ENCODE measurements around the gene FNIP2.
A peak's percentile ranks its signal among the peaks of the same experiment; 100 is the strongest.
"Not testable (repeated sequence)": the region's sequence is repeated elsewhere in the genome, so short reads cannot be mapped to it uniquely, and the experiment has no call there.

FNIP2 gene

GRCh38 chr4:158819942-158820786, 51.3 kb downstream of the FNIP2 start:
- Mint-ChIP-seq H3K9me3 (peaks cover 0 to 1% of the 10 kb centered on the region in 2 donors), H3K27ac (peak overlapping the region; percentile 14), H3K4me3 (peak overlapping the region in 1 of 2 donors; percentile 0), H3K36me3 (no peaks in the 10 kb centered on the region), H3K4me1 (peaks cover 35 to 50% of the 10 kb centered on the region in 2 donors), H3K27me3 (peaks cover 64 to 74% of the 10 kb centered on the region in 2 donors)
- DNase-seq: no peak
- no peak for ATAC-seq (replicated peaks)

GRCh38 chr4:158821228-158821971, 52.6 kb downstream of the FNIP2 start:
- peak overlapping the region; percentile 50 to 51 for H3K4me3 Mint-ChIP-seq
- peak overlapping the region; percentile 26 for H3K27ac Mint-ChIP-seq
- H3K9me3 Mint-ChIP-seq: peaks cover 0 to 1% of the 10 kb centered on the region in 2 donors
- H3K4me1 Mint-ChIP-seq: peaks cover 40 to 56% of the 10 kb centered on the region in 2 donors
- ATAC-seq (replicated peaks): peak; percentile 78 to 85
- H3K27me3 Mint-ChIP-seq: peaks cover 67 to 76% of the 10 kb centered on the region in 2 donors
- DNase-seq: peak; percentile 42
- H3K36me3 Mint-ChIP-seq: no peaks in the 10 kb centered on the region

- H3K4me1 Mint-ChIP-seq: peaks cover 38 to 47% of the 10 kb centered on the region in 2 donors
- H3K4me3 Mint-ChIP-seq: no peak overlapping the region
- H3K9me3 Mint-ChIP-seq: no peaks in the 10 kb centered on the region
- H3K36me3 Mint-ChIP-seq: no peaks in the 10 kb centered on the region
- H3K27ac Mint-ChIP-seq: no peak overlapping the region
- peaks cover 64 to 76% of the 10 kb centered on the region in 2 donors for H3K27me3 Mint-ChIP-seq
- no peak for DNase-seq
- ATAC-seq (replicated peaks): no peak
These were observed 53.5 kb downstream of the FNIP2 start for GRCh38 chr4:158822348-158822747.

- Mint-ChIP-seq H3K9me3 (no peaks in the 10 kb centered on the region), H3K27ac (no peak overlapping the region), H3K27me3 (peaks cover 64 to 83% of the 10 kb centered on the region in 2 donors), H3K4me1 (peaks cover 30 to 36% of the 10 kb centered on the region in 2 donors), H3K4me3 (no peak overlapping the region), H3K36me3 (no peaks in the 10 kb centered on the region)
- ATAC-seq (replicated peaks): peak in 1 of 2 donors; percentile 8
- no peak for DNase-seq
These were observed 54.6 kb downstream of the FNIP2 start for GRCh38 chr4:158823461-158823873.

GRCh38 chr4:158824425-158825274, 55.8 kb downstream of the FNIP2 start:
- no peaks in the 10 kb centered on the region for H3K36me3 Mint-ChIP-seq
- ATAC-seq (replicated peaks): no peak
- H3K4me3 Mint-ChIP-seq: no peak overlapping the region
- no peaks in the 10 kb centered on the region for H3K9me3 Mint-ChIP-seq
- peaks cover 69 to 83% of the 10 kb centered on the region in 2 donors for H3K27me3 Mint-ChIP-seq
- no peak overlapping the region for H3K27ac Mint-ChIP-seq
- DNase-seq: no peak
- peaks cover 27 to 31% of the 10 kb centered on the region in 2 donors for H3K4me1 Mint-ChIP-seq

- no peaks in the 10 kb centered on the region for H3K9me3 Mint-ChIP-seq
- H3K36me3 Mint-ChIP-seq: peaks cover 0 to 5% of the 10 kb centered on the region in 2 donors
- no peak for DNase-seq
- H3K4me1 Mint-ChIP-seq: peaks cover 18 to 26% of the 10 kb centered on the region in 2 donors
- H3K27ac Mint-ChIP-seq: no peak overlapping the region
- no peak overlapping the region for H3K4me3 Mint-ChIP-seq
- ATAC-seq (replicated peaks): no peak
- peaks cover 68 to 84% of the 10 kb centered on the region in 2 donors for H3K27me3 Mint-ChIP-seq
These were observed 56.7 kb downstream of the FNIP2 start for GRCh38 chr4:158825433-158826036.

- Mint-ChIP-seq H3K27me3 (peaks cover 71 to 84% of the 10 kb centered on the region in 2 donors), H3K4me1 (peaks cover 16 to 21% of the 10 kb centered on the region in 2 donors), H3K4me3 (no peak overlapping the region), H3K9me3 (no peaks in the 10 kb centered on the region), H3K27ac (no peak overlapping the region), H3K36me3 (peaks cover 0 to 5% of the 10 kb centered on the region in 2 donors)
- DNase-seq: no peak
- ATAC-seq (replicated peaks): no peak
These were observed 57.2 kb downstream of the FNIP2 start for GRCh38 chr4:158826057-158826456.

GRCh38 chr4:158826882-158827281, 58.1 kb downstream of the FNIP2 start:
- H3K9me3 Mint-ChIP-seq: no peaks in the 10 kb centered on the region
- no peak for DNase-seq
- H3K27ac Mint-ChIP-seq: no peak overlapping the region
- peaks cover 11 to 13% of the 10 kb centered on the region in 2 donors for H3K4me1 Mint-ChIP-seq
- H3K27me3 Mint-ChIP-seq: peaks cover 69 to 79% of the 10 kb centered on the region in 2 donors
- no peak overlapping the region for H3K4me3 Mint-ChIP-seq
- ATAC-seq (replicated peaks): no peak
- H3K36me3 Mint-ChIP-seq: peaks cover 0 to 5% of the 10 kb centered on the region in 2 donors

- H3K4me3 Mint-ChIP-seq: no peak overlapping the region
- ATAC-seq (replicated peaks): no peak
- no peak for DNase-seq
- H3K27ac Mint-ChIP-seq: no peak overlapping the region
- H3K27me3 Mint-ChIP-seq: peaks cover 68 to 73% of the 10 kb centered on the region in 2 donors
- peaks cover 0 to 5% of the 10 kb centered on the region in 2 donors for H3K36me3 Mint-ChIP-seq
- peaks cover 11 to 12% of the 10 kb centered on the region in 2 donors for H3K4me1 Mint-ChIP-seq
- H3K9me3 Mint-ChIP-seq: no peaks in the 10 kb centered on the region
These were observed 58.7 kb downstream of the FNIP2 start for GRCh38 chr4:158827543-158827981.

GRCh38 chr4:158828151-158828550, 59.3 kb downstream of the FNIP2 start:
- DNase-seq; H3K9me3 Mint-ChIP-seq; H3K27ac Mint-ChIP-seq; H3K36me3 Mint-ChIP-seq; H3K4me3 Mint-ChIP-seq; ATAC-seq (replicated peaks): not testable (repeated sequence)
- Mint-ChIP-seq H3K27me3 (peaks cover 70 to 74% of the 10 kb centered on the region in 2 donors), H3K4me1 (peaks cover 11 to 12% of the 10 kb centered on the region in 2 donors)

- Mint-ChIP-seq H3K36me3 (peaks cover 2 to 5% of the 10 kb centered on the region in 2 donors), H3K27ac (no peak overlapping the region), H3K4me1 (peaks cover 11 to 12% of the 10 kb centered on the region in 2 donors), H3K4me3 (no peak overlapping the region), H3K27me3 (peaks cover 73 to 76% of the 10 kb centered on the region in 2 donors), H3K9me3 (no peaks in the 10 kb centered on the region)
- DNase-seq (no peak), ATAC-seq (replicated peaks) (no peak)
These were observed 60.4 kb downstream of the FNIP2 start for GRCh38 chr4:158829254-158829653.

GRCh38 chr4:158833602-158834001, 64.8 kb downstream of the FNIP2 start:
- H3K4me3 Mint-ChIP-seq: no peak overlapping the region
- no peak for DNase-seq
- peaks cover 0 to 6% of the 10 kb centered on the region in 2 donors for H3K4me1 Mint-ChIP-seq
- H3K36me3 Mint-ChIP-seq: peaks cover 2 to 5% of the 10 kb centered on the region in 2 donors
- no peak overlapping the region for H3K27ac Mint-ChIP-seq
- no peaks in the 10 kb centered on the region for H3K9me3 Mint-ChIP-seq
- H3K27me3 Mint-ChIP-seq: peaks cover 57 to 60% of the 10 kb centered on the region in 2 donors
- no peak for ATAC-seq (replicated peaks)

GRCh38 chr4:158835226-158836001, 66.6 kb downstream of the FNIP2 start:
- Mint-ChIP-seq H3K27ac (no peak overlapping the region), H3K4me3 (no peak overlapping the region), H3K27me3 (peaks cover 52 to 57% of the 10 kb centered on the region in 2 donors), H3K36me3 (peaks cover 2 to 5% of the 10 kb centered on the region in 2 donors), H3K9me3 (no peaks in the 10 kb centered on the region), H3K4me1 (no peaks in the 10 kb centered on the region)
- no peak for ATAC-seq (replicated peaks)
- DNase-seq: no peak
